GM21825 (cell line): ENCODE results near the gene PRPSAP1.
"Not testable (repeated sequence)": the region's sequence is repeated elsewhere in the genome, so short reads cannot be mapped to it uniquely, and the experiment has no call there.

Experiments
- ATAC-seq: cut with Tn5 transposase; IDR thresholded peaks from one replicate; pipeline ENCODE4 v1.9.1; 2021; ENCODE audit warnings: mild to moderate bottlenecking, moderate library complexity; ENCODE audit not compliant: unreplicated experiment

Gene PRPSAP1

GRCh38 chr17:76360461-76360860 is 6.7 kb upstream of the PRPSAP1 start:
- no peak for ATAC-seq

GRCh38 chr17:76359776-76360175 is 6.1 kb upstream of the PRPSAP1 start:
- not testable (repeated sequence) for ATAC-seq

GRCh38 chr17:76359375-76359774 is 5.7 kb upstream of the PRPSAP1 start:
- no peak for ATAC-seq

- ATAC-seq, result no peak
These were observed 4.0 kb upstream of the PRPSAP1 start for GRCh38 chr17:76357597-76358158.

GRCh38 chr17:76356803-76357456 is 3.2 kb upstream of the PRPSAP1 start:
- no peak for ATAC-seq

GRCh38 chr17:76354747-76355310 is 1.1 kb upstream of the PRPSAP1 start:
- ATAC-seq, result no peak

DNA sequence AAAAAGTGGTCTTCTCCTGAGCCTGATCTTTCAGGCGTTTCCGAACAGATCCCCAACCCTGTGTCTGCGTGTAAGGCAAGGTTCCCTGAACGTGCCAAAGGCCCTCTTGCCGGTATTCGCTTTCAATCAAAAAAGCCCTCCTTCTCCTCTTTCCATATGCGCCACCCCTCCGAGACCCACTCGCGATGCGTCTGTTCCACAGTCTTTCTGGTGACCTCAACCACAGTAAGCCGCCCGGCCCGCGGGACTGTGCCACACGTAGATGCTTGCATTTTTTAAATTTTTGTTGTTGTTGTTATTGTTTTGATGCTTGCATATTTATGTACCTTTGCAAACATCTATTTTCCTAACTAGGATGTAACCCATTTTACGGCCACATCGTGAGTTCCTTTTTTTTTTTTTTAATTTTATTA is 607 bp upstream of the PRPSAP1 start:
- no peak for ATAC-seq

DNA sequence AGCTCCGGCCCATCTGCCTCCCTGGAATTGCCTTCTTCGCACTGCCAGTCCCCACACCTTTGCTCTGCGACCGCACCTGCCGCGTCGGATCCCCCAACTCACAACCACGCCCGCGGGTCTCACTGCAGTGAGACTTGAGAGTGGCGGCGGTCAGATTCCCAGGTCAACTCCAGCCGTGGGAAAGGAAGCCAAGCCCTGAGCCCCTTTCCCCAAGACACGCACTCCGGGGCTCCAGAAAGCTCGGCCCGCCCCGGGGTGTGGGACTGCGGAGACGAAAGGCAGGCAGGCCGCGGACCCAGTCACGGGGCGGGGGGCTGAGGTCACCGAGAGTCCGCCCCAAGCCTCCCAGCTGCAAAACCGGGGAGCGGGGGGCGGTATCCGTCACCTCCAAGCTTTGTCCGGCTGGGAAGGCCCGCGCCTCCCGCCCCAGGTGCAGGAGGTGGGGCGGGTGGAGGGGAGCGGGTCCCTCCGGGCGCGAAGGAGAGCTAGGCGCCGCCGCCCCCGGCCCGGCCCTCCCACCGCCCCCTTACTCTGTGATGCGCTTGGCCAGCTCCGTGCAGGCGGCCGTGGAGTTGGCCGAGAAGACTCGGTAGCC is 615 bp downstream of the PRPSAP1 start:
- peak; percentile 6 for ATAC-seq

DNA sequence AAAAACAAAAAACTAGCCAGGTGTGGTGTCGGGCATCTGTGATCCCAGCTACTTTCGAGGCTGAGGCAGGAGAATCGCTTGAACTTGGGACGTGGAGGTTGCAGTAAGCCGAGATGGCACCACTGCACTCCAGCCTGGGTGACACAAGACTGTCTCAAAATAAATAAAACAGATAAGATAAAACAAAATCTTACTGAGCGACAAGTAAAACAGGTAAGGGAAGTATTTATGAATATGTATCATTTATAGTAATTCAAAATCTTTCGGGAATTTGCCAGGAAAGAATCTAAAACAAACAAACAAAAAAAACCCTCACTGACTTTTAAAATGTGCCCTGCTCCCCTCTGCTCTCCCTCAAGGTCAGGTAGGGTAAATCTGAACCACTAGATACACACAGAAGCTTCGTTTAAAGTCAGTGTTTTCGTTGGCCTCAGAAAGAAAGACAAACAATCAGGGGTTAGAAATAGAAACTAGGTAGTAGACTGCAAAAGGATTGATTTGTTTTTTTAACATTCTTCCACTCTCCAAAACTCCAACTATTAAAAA is 2.1 kb downstream of the PRPSAP1 start:
- no peak for ATAC-seq

GRCh38 chr17:76350463-76350862 is 3.3 kb downstream of the PRPSAP1 start:
- no peak for ATAC-seq

DNA sequence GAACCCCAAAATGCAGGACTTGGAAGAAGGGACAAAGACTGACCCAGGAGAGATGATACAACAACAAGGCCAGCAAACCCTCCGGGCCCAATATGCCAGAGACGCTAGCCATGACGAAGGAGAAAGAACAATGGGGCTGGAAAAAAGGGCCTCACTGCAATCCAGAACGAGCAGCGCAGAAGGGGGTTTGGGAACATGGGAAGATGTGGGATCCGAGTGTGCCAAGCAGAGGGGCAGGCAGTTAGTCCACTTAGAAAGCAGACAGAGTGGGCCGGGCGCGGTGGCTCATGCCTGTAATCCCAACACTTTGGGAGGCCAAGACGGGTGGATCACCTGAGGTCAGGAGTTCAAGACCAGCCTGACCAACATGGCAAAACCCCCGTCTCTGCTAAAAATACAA is 6.8 kb downstream of the PRPSAP1 start:
- not testable (repeated sequence) for ATAC-seq

DNA sequence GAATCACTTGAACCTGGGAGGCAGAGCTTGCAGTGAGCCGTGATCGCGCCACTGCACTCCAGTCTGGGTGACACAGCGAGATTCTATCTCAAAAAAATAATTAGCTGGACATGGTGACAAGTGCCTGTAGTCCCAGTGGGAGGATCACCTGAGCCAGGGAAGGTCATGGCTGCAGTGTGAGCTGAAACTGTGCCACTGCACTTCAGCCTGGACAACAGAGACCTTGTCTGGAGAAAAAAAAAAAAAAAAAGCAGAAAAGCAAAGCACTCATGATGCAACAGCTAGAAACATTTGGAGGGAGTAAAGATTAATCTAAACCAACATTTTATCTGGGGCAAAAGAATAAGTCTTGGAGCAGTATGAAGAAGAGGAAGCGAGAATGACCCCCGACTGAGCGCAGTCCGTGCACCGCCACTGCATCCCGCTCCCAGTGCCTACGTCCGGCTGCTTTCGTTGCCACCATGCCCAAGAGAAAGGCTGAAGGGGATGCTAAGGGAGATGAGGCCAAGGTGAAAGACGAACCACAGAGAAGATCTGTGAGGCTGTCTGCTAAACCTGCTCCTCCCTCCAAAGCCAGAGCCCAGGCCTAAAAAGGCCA is 8.2 kb downstream of the PRPSAP1 start:
- no peak for ATAC-seq

GRCh38 chr17:76343106-76343505 is 10.6 kb downstream of the PRPSAP1 start:
- no peak for ATAC-seq

- no peak for ATAC-seq
These were observed 12.4 kb downstream of the PRPSAP1 start for GRCh38 chr17:76341301-76341700.

DNA sequence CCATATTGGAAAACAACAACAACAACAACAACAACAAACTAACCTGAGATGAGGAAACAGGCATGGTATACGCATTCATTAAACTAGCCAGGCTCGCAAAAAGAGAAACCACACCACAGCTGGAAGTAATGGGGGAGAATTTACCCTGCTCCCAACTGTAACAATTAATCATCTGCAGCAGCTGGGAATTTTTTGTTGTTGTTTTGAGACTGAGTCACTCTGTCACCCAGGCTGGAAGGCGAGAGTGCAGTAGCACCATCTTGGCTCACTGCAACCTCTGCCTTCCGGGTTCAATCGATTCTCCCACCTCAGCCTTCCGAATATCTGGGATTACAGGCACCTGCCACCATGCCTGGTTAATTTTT is 16.3 kb downstream of the PRPSAP1 start:
- no peak for ATAC-seq

GRCh38 chr17:76336756-76337412 is 16.8 kb downstream of the PRPSAP1 start:
- ATAC-seq, result no peak

DNA sequence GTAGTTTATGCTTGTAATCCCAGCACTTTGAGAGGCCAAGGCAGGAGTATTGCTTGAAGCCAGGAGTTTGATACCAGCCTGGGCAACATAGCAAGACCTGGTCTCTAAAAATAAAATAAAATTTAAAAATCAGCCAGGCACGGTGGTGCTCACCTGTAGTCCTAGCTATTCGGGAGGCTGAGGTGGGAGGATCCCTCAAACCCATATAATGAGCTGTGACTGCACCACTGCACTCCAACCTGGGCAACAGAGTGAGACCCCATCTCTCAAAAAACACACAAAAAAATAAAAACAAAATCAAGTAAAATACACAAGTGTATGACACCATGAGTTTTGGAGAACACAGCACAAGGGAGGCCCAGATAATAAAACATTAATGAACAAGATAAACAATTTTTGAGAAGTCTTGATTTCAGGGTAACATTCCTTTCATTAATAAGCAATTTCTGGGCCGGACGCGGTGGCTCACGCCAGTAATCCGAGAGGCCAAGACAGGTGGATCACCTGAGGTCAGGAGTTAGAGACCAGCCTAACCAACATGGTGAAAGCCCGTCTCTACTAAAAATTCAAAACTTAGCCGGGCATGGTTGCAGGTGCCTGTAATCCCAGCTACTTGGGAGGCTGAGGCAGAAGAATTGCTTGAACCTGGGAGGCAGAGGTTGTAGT is 17.9 kb downstream of the PRPSAP1 start:
- ATAC-seq, result no peak

GRCh38 chr17:76333673-76334505 is 19.8 kb downstream of the PRPSAP1 start:
- ATAC-seq, result no peak

- ATAC-seq, result no peak
These were observed 22.6 kb downstream of the PRPSAP1 start for GRCh38 chr17:76331083-76331482.

GRCh38 chr17:76329664-76330063 is 24.1 kb downstream of the PRPSAP1 start:
- no peak for ATAC-seq
